ENCODE results near the gene COLGALT1.

Gene COLGALT1

DNA sequence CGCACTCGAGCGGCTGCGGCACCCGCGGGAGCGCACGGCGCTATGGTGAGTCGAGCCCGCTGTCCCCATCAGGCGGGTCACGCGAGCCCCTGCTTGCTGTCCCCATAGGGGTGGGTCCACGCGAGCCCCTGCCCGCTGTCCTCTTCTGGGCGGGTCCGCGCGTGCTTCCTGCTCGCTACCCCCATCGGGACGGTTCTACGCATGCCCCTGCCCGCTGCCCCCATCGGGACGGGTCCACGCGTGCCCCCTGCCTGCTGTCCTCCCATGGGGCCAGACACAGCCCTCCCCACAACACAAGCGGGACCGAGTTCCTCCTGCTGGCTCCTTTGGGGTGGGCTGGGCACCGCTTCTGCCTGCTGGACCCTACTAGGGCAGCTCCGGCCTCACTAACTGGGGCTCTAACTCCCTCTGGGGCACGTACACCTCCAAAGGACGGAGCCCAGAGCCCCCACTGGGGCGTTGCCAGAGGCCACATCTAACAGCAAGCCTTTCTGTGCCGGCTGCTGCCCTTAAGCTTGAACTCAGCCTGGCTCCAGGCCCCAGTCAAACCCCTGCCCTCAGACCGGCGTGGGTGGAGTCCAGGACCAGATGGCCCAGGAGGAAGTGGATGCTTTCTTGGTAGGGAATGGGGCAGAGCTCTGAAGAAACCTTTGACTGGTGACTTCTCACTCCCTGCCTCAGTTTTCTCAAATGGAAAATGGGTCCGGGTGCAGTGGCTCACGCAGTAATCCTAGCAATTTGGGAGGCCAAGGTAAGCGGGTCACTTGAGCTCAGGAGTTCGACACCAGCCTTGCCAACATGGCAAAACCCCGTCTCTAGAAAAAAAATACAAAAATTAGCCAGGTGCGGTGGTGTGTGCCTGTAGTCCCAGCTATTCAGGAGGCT, 722 bp downstream of the COLGALT1 start:
- in situ Hi-C loops (cut with HindIII; ENCODE audit: low sequenced_read_pairs), result no loop called here
- peak; percentile 47 for DNase-seq (ENCODE audit: low read depth, low spot score)

DNA sequence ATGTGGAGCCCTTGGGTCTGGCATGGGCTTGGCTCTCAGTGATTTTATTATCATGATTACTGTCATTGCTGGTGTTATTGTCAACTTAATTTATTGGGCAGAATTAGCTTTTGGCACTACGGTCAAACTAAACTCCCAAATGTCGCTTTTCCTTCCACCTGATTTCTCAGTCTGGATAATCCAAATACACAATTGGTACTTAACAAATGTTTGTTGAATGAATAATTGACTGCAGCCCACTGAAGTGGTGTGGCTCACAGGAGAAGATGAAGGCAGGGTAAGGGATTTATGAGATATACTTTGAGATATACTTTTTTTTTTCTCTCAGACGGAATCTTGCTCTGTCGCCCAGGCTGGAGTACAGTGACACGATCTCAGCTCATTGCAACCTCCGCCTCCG, 1.5 kb downstream of the COLGALT1 start:
- DNase-seq (ENCODE audit: low read depth, low spot score), result no peak
- peak overlapping the region; percentile 86 for H3K4me3 ChIP-seq (ENCODE audit: low read depth, low read length)
- in situ Hi-C loops (cut with HindIII; ENCODE audit: low sequenced_read_pairs), result no loop called here
- TF ChIP-seq, protein P1, sequence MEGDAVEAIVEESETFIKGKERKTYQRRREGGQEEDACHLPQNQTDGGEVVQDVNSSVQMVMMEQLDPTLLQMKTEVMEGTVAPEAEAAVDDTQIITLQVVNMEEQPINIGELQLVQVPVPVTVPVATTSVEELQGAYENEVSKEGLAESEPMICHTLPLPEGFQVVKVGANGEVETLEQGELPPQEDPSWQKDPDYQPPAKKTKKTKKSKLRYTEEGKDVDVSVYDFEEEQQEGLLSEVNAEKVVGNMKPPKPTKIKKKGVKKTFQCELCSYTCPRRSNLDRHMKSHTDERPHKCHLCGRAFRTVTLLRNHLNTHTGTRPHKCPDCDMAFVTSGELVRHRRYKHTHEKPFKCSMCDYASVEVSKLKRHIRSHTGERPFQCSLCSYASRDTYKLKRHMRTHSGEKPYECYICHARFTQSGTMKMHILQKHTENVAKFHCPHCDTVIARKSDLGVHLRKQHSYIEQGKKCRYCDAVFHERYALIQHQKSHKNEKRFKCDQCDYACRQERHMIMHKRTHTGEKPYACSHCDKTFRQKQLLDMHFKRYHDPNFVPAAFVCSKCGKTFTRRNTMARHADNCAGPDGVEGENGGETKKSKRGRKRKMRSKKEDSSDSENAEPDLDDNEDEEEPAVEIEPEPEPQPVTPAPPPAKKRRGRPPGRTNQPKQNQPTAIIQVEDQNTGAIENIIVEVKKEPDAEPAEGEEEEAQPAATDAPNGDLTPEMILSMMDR (IDR thresholded peaks at IDR 0.05; ENCODE audit: low read depth, low read length), result no peak

More for the DNA sequence above, 722 bp downstream of the COLGALT1 start:
- H3K4me3 ChIP-seq (ENCODE audit: low read depth, low read length), result peak overlapping the region; percentile 86
- TF ChIP-seq, protein P1 (IDR thresholded peaks at IDR 0.05; ENCODE audit: low read depth, low read length), result peak; percentile 35

DNA sequence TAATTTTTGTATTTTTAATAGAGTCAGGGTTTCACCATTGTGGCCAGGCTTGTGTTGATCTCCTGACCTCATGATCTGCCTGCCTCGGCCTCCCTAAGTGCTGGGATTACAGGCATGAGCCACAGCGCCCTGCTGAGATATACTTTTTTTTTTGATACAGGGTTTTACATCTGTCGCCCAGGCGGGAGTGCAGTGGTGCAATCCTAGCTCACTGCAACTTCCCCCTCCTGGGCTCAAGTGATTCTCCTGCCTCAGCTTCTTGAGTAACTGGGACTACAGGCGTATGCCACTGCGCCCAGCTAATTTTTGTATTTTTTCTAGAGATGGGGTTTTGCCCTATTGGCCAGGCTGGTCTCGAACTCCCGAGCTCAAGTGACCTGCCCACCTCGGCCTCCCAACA, 2.0 kb downstream of the COLGALT1 start:
- in situ Hi-C loops (cut with HindIII; ENCODE audit: low sequenced_read_pairs), result no loop called here
- TF ChIP-seq, protein P1 (IDR thresholded peaks at IDR 0.05; ENCODE audit: low read depth, low read length), result no peak
- no peak for DNase-seq (ENCODE audit: low read depth, low spot score)
- H3K4me3 ChIP-seq (ENCODE audit: low read depth, low read length), result no peak overlapping the region

DNA sequence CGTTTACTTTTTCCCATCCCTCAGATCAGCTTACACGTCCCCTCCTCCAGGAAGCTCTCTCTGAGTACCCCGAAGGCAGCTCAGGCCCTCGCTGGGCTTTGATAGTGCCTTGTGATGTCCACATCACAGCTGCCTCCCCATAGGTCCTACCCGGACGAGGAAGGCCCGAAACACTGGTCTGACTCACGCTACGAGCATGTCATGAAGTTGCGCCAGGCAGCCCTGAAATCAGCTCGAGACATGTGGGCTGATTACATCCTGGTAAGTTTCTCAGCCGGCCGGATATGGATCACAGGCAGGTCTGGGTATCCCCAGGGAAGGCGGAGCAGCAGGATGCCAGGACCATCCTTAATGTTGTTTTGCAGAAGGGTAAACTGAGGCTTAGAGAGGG, 4.8 kb downstream of the COLGALT1 start:
- no peak overlapping the region for H3K4me3 ChIP-seq (ENCODE audit: low read depth, low read length)
- in situ Hi-C loops (cut with HindIII; ENCODE audit: low sequenced_read_pairs), result no loop called here
- DNase-seq (ENCODE audit: low read depth, low spot score), result peak; percentile 89
- TF ChIP-seq, protein P1 (IDR thresholded peaks at IDR 0.05; ENCODE audit: low read depth, low read length), result no peak

DNA sequence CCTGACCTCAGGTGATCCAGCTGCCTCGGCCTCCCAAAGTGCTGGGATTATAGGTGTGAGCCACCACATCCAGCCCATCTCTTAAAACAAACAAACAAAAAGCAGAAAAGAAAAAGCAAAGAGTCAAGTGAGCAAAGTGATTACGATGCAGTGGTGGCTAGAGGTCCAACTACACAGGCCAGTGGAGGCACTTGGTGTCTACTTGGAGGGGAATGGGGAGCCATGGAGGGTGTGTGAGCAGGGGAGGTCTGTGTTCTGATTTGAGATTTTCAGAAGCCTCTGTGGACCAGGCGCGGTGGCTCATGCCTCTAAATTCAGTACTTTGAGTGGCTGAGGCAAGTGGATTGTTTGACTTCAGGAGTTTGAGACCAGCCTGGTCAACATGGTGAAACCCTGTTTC, 6.6 kb downstream of the COLGALT1 start:
- no peak overlapping the region for H3K4me3 ChIP-seq (ENCODE audit: low read depth, low read length)
- in situ Hi-C loops (cut with HindIII; ENCODE audit: low sequenced_read_pairs), result no loop called here
- no peak for DNase-seq (ENCODE audit: low read depth, low spot score)
- TF ChIP-seq, protein P1 (IDR thresholded peaks at IDR 0.05; ENCODE audit: low read depth, low read length), result no peak

DNA sequence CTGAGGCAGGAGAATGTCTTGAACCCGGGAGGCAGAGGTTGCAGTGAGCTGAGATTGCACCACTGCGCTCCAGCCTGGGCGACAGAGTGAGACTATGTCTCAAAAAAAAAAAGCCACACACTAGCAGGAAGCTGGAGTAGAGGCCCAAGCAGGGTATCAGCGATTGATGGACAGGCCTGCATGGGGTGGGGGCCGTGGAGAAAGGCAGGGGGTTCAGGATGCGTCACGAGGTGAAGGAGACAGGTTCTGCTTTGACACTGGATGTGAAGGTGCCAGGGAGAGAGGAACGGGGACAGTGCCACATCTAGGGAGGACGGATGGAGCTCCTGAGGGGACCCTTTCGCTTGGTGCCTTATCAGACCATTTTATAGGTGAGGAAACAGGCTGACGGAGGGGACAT, 7.1 kb downstream of the COLGALT1 start:
- in situ Hi-C loops (cut with HindIII; ENCODE audit: low sequenced_read_pairs), result no loop called here
- H3K4me3 ChIP-seq (ENCODE audit: low read depth, low read length), result no peak overlapping the region
- no peak for DNase-seq (ENCODE audit: low read depth, low spot score)
- TF ChIP-seq, protein P1 (IDR thresholded peaks at IDR 0.05; ENCODE audit: low read depth, low read length), result no peak
